K562 (cell line): ENCODE data around the gene CST8. TPM values are rescaled to one million over a fixed set of nuclear protein-coding genes. Genes with fewer than 3 reads are reported as not detected.

ENCODE experiments used
- ATAC-seq: fragments of 200-7000 bp; cut with Tn5 transposase; 3 replicates; pipeline ENCODE4 v1.9.1; 2020; ENCODE audit warnings: moderate library complexity
- BruUV-seq: library from RNA; stranded (reverse); fragments of 400-500 nt; replicated peaks from 2 replicates; lab custom pipeline; 2021; lab: Mats Ljungman, UMichigan
- CTCF ChIA-PET: fragments of 300-600 bp; formaldehyde crosslinking; extraction: SDS; loops from one replicate; lab custom pipeline; 2021; ENCODE audit warnings: low intra/inter-chr PET ratio; lab: Yijun Ruan, JAX
- POLR2A ChIA-PET: fragments of 300-600, 350-650 bp; sonication (Branson Sonifier 250); formaldehyde crosslinking; extraction: SDS; loops from one replicate; lab custom pipeline; 2021; ENCODE audit warnings: antibody characterized with exemption, inconsistent platforms; lab: Yijun Ruan, JAX
- DNase-seq, 4 experiments: peaks; one replicate each; pipeline versions ENCODE4 v3.0.0 to v3.0.0-alpha.2; 2011 to 2018; ENCODE audit warnings: low spot score in 3 of 4, mixed read lengths in 3 of 4; ENCODE audit errors: extremely low read depth in 1 of 4
- FAIRE-seq: peaks from 2 replicates; lab custom pipeline; 2011; peaks lifted over from hg19 to GRCh38; lab: Jason Lieb, UNC
- H2AFZ ChIP-seq: 2 replicates; pipeline ENCODE4 v1.6.0; 2011; ENCODE audit warnings: low read depth, low read length, control low read depth, inconsistent platforms
- H3K27ac ChIP-seq: fragments of 200-600 bp; 3 replicates; pipeline ENCODE4 v1.8.0; 2011; ENCODE audit warnings: low read depth, mild to moderate bottlenecking, control low read depth, inconsistent platforms, low read length, moderate library complexity, mixed read lengths; ENCODE audit errors: extremely low read depth
- H3K27me3 ChIP-seq, 2 experiments: fragments of 300-600 bp in 1 of 2; 2 replicates in 1 of 2; 3 replicates in 1 of 2; pipeline versions ENCODE4 v1.6.0 to v1.8.0; 2011; ENCODE audit warnings: inconsistent platforms in 2 of 2, low read length in 2 of 2, mild to moderate bottlenecking in 1 of 2, mixed read lengths in 1 of 2, moderate library complexity in 1 of 2; ENCODE audit not compliant: control insufficient read depth in 2 of 2, insufficient read depth in 2 of 2
- H3K36me3 ChIP-seq: fragments of 300-600 bp; 3 replicates; pipeline ENCODE4 v1.8.0; 2011; ENCODE audit warnings: mild to moderate bottlenecking, low read length, inconsistent platforms; ENCODE audit not compliant: control insufficient read depth, insufficient read depth
- H3K4me1 ChIP-seq, 2 experiments: fragments of 200-600 bp in 1 of 2; replicated peaks in 1 of 2; 2 replicates in 1 of 2; 3 replicates in 1 of 2; pipeline versions ENCODE4 v1.5.1 to v1.8.0; 2011; ENCODE audit warnings: inconsistent platforms in 2 of 2, low read length in 2 of 2, mild to moderate bottlenecking in 1 of 2, mixed read lengths in 1 of 2, moderate library complexity in 1 of 2; ENCODE audit not compliant: control insufficient read depth in 2 of 2, insufficient read depth in 2 of 2
- H3K4me2 ChIP-seq: 2 replicates; pipeline ENCODE4 v1.6.1; 2011; ENCODE audit warnings: low read length, control low read depth, inconsistent platforms, mixed read lengths; ENCODE audit not compliant: insufficient read depth
- H3K4me3 ChIP-seq: fragments of 200-600 bp; sonication (generic), shearing (Covaris generic); 2 replicates; pipeline ENCODE4 v1.5.1; 2016; ENCODE audit warnings: control low read depth, inconsistent platforms
- H3K79me2 ChIP-seq: fragments of 200-600 bp; 3 replicates; pipeline ENCODE4 v1.8.0; 2011; ENCODE audit warnings: low read length, inconsistent platforms; ENCODE audit not compliant: control insufficient read depth, insufficient read depth
- H3K9ac ChIP-seq, 2 experiments: 2 replicates each; pipeline versions ENCODE4 v1.6.0 to v1.6.1; 2011; ENCODE audit warnings: low read depth in 2 of 2, low read length in 2 of 2, control low read depth in 1 of 2, inconsistent platforms in 1 of 2, mild to moderate bottlenecking in 1 of 2, mixed read lengths in 1 of 2; ENCODE audit not compliant: insufficient read depth in 1 of 2
- H3K9me1 ChIP-seq: one replicate; pipeline ENCODE4 v1.6.0; 2011; ENCODE audit warnings: inconsistent platforms, mild to moderate bottlenecking, low read length, moderate library complexity; ENCODE audit not compliant: control insufficient read depth, insufficient read depth
- H3K9me3 ChIP-seq: replicated peaks from 2 replicates; pipeline ENCODE4 v1.5.1; 2011; ENCODE audit warnings: low read depth, low read length, inconsistent platforms; ENCODE audit not compliant: control insufficient read depth, insufficient read depth
- H4K20me1 ChIP-seq: replicated peaks from 2 replicates; pipeline ENCODE4 v1.6.1; 2011; ENCODE audit warnings: low read length, inconsistent platforms, mixed read lengths; ENCODE audit not compliant: control insufficient read depth, insufficient read depth
- CBX3 ChIP-seq, 2 experiments: IDR thresholded peaks; 1 replicate in 1 of 2; 2 replicates in 1 of 2; pipeline ENCODE4 v1.6.1; 2012; ENCODE audit warnings: inconsistent platforms in 2 of 2, low read length in 2 of 2, borderline replicate concordance in 1 of 2, control low read depth in 1 of 2
- ELK1 ChIP-seq: sonication (generic); formaldehyde crosslinking; IDR thresholded peaks from 2 replicates; pipeline ENCODE4 v1.8.1; 2022; ENCODE audit warnings: missing genetic modification reagents
- FIP1L1 ChIP-seq: fragments of 200-400 bp; formaldehyde crosslinking; IDR thresholded peaks from 2 replicates; pipeline ENCODE4 v1.6.1; 2018; ENCODE audit warnings: mild to moderate bottlenecking, low read depth, low read length; ENCODE audit not compliant: poor library complexity, severe bottlenecking
- MITF ChIP-seq: IDR thresholded peaks from 2 replicates; pipeline ENCODE4 v1.6.1; 2014; ENCODE audit warnings: antibody characterized with exemption
- SP2 ChIP-seq: IDR thresholded peaks from 2 replicates; pipeline ENCODE4 v1.6.1; 2011; ENCODE audit warnings: mild to moderate bottlenecking, low read depth, low read length, moderate library complexity; ENCODE audit not compliant: poor library complexity, severe bottlenecking; ENCODE audit errors: extremely low read depth
- SRSF1 ChIP-seq: fragments of 200-400 bp; formaldehyde crosslinking; IDR thresholded peaks from 2 replicates; pipeline ENCODE4 v1.6.1; 2017; ENCODE audit warnings: mild to moderate bottlenecking, low read depth, low read length, moderate library complexity
- THRA ChIP-seq: fragments of 450-650 bp; IDR thresholded peaks from 2 replicates; pipeline ENCODE4 v1.6.1; 2017; ENCODE audit warnings: mild to moderate bottlenecking, moderate library complexity
- YY1 ChIP-seq, 3 experiments: IDR thresholded peaks; 2 replicates each; pipeline ENCODE4 v1.6.1; 2011; ENCODE audit warnings: low read length in 2 of 3, mild to moderate bottlenecking in 2 of 3, moderate library complexity in 2 of 3, borderline replicate concordance in 1 of 3, control low read depth in 1 of 3, low read depth in 1 of 3; ENCODE audit not compliant: insufficient read depth in 3 of 3, insufficient replicate concordance in 2 of 3, control insufficient read depth in 1 of 3, insufficient read length in 1 of 3; ENCODE audit errors: extremely low read depth in 1 of 3
- WGBS: fragments of 100-300 bp; shearing (Covaris generic); methylation state at CpG from one replicate; pipeline ENCODE4 v1.1.6; 2016; ENCODE audit warnings: low coverage, mixed read lengths; ENCODE audit not compliant: insufficient coverage; ENCODE audit errors: missing lambda C conversion rate; 5-methylcytosine and 5-hydroxymethylcytosine counted together
- in situ Hi-C: fragments of 300-500 bp; cut with MboI; formaldehyde crosslinking; loops from 4 replicates; pipeline ENCODE4 v1.15.0; 2018; ENCODE audit warnings: inconsistent platforms, mixed read lengths
- intact Hi-C: fragments of 100-400 bp; cut with micrococcal nuclease; formaldehyde crosslinking; loops from 2 replicates; pipeline ENCODE4 v1.14.2; 2022
- polyA plus RNA-seq, 8 experiments: library from polyadenylated mRNA; depleted of rRNA in 4 of 8; stranded (reverse) in 5 of 8; unstranded in 3 of 8; fragments of >200 nt; fragmentation: Nextera tagmentation in 2 of 8; fragmentation: Illumina TruSeq in 1 of 8; extraction: Ambion mirVana in 2 of 8; extraction: Trizol in 1 of 8; gene quantifications; 2 replicates each; pipeline versions ENCODE4 v1.2.1 to v1.2.3, GENCODE V29; 2011 to 2014; ENCODE audit warnings: inconsistent platforms in 1 of 8, missing spikeins in 1 of 8
- total RNA-seq, 7 experiments: library from RNA; depleted of rRNA in 6 of 7; stranded (reverse); fragments of >200 nt in 6 of 7; fragmentation: Illumina TruSeq in 2 of 7; extraction: Trizol in 2 of 7; gene quantifications; 2 replicates each; pipeline versions ENCODE4 v1.2.1 to v1.2.3, GENCODE V29; 2011 to 2021; ENCODE audit warnings: low replicate concordance in 1 of 7

CST8 gene
- total and polyA plus RNA-seq, 9 of the 15 experiments (the other 6 are each of a cell fraction or from before 2014, with no cell fraction given): not detected

GRCh38 chr20:23484081-23484480, 6.8 kb upstream of the CST8 start:
- intact Hi-C loops: no loop called here
- no peaks in the 10 kb centered on the region for H3K4me1 ChIP-seq
- FAIRE-seq (no peak), DNase-seq (no peak), ATAC-seq (no peak)
- TF ChIP-seq ELK1 (CRISPR knock-in tag): no peak
- no peak for TF ChIP-seq THRA
- no peak for TF ChIP-seq FIP1L1
- no peak for TF ChIP-seq SP2
- no peak for TF ChIP-seq YY1 (IDR thresholded peaks at IDR 0.05; ENCODE audit: borderline replicate concordance in 1 of 3, control insufficient read depth in 1 of 3, extremely low read depth in 1 of 3, insufficient read depth in 3 of 3, insufficient read length in 1 of 3, insufficient replicate concordance in 2 of 3, low read depth in 1 of 3, low read length in 2 of 3)
- TF ChIP-seq CBX3 (IDR thresholded peaks at IDR 0.05; ENCODE audit: borderline replicate concordance in 1 of 2, low read length in 2 of 2): no peak
- TF ChIP-seq SRSF1: no peak
- no peak for TF ChIP-seq MITF
- H3K4me3 ChIP-seq: no peak overlapping the region
- H3K4me2 ChIP-seq: no peak overlapping the region
- WGBS: 0% methylated on average over 4 of the region's 4 CpGs
- ChIA-PET POLR2A (no interaction called here), CTCF (no interaction called here)
- no peaks in the 10 kb centered on the region for H4K20me1 ChIP-seq
- BruUV-seq: no TSS peak
- H3K27me3 ChIP-seq: no peaks in the 10 kb centered on the region; a peak in 1 of 5 replicates
- no peaks in the 10 kb centered on the region for H3K79me2 ChIP-seq
- no peak overlapping the region for H2AFZ ChIP-seq
- no peaks in the 10 kb centered on the region for H3K36me3 ChIP-seq
- no peak overlapping the region for H3K27ac ChIP-seq
- H3K9me1 ChIP-seq: no peaks in the 10 kb centered on the region
- H3K9ac ChIP-seq: no peak overlapping the region
- no peaks in the 10 kb centered on the region for H3K9me3 ChIP-seq
- in situ Hi-C loops: no loop called here
